Lung (tissue), 12 donors: Measurements from ENCODE around the gene PARD3. TPM values are rescaled to one million over a fixed set of nuclear protein-coding genes. Genes with fewer than 3 reads are reported as not detected.

Experiments
- ATAC-seq: fragments of 200-7000 bp; cut with Tn5 transposase; one replicate; pipeline ENCODE4 v1.9.1; 2020; ENCODE audit warnings: moderate number of reproducible peaks; ENCODE audit not compliant: insufficient read depth, low FRiP score
- DNase-seq, 3 donors: peaks; one replicate each; pipeline ENCODE4 v3.0.0-alpha.2; 2013 to 2017
- H3K27ac ChIP-seq, 2 donors: one replicate each; pipeline ENCODE4 v1.5.1; 2013; ENCODE audit warnings: mild to moderate bottlenecking in 2 of 2, moderate library complexity in 2 of 2, control low read depth in 1 of 2, inconsistent platforms in 1 of 2, low read depth in 1 of 2, low read length in 1 of 2
- H3K27me3 ChIP-seq, 3 donors: one replicate each; pipeline ENCODE4 v1.5.1; 2013; ENCODE audit warnings: low read length in 2 of 3; ENCODE audit not compliant: control insufficient read depth in 3 of 3, insufficient read depth in 3 of 3
- H3K36me3 ChIP-seq, 4 donors: one replicate each; pipeline ENCODE4 v1.5.1; 2013; ENCODE audit warnings: low read length in 4 of 4, mild to moderate bottlenecking in 1 of 4, moderate library complexity in 1 of 4; ENCODE audit not compliant: control insufficient read depth in 4 of 4, insufficient read depth in 4 of 4
- H3K4me1 ChIP-seq, 5 donors: one replicate each; pipeline ENCODE4 v1.5.1; 2013; ENCODE audit warnings: low read length in 5 of 5, mild to moderate bottlenecking in 2 of 5, moderate library complexity in 1 of 5; ENCODE audit not compliant: control insufficient read depth in 5 of 5, insufficient read depth in 5 of 5
- H3K4me3 ChIP-seq: one replicate; pipeline ENCODE4 v1.5.1; 2013; ENCODE audit warnings: mild to moderate bottlenecking, control low read depth, moderate library complexity
- H3K9ac ChIP-seq, 2 donors: one replicate each; pipeline ENCODE4 v1.5.1; 2013; ENCODE audit warnings: low read length in 2 of 2, control low read depth in 1 of 2; ENCODE audit not compliant: insufficient read depth in 1 of 2
- H3K9me3 ChIP-seq, 4 donors: one replicate each; pipeline ENCODE4 v1.5.1; 2013; ENCODE audit warnings: low read length in 3 of 4, mild to moderate bottlenecking in 1 of 4, moderate library complexity in 1 of 4; ENCODE audit not compliant: control insufficient read depth in 4 of 4, insufficient read depth in 3 of 4
- WGBS, 2 donors: extraction: QIAGEN DNeasy Blood & Tissue Kit; methylation state at CpG; one replicate each; pipeline ENCODE4 v1.1.7; 2013; 5-methylcytosine and 5-hydroxymethylcytosine counted together
- polyA plus RNA-seq, 2 donors: library from polyadenylated mRNA; stranded (reverse); fragments of 200-250 nt; gene quantifications; one replicate each; pipeline ENCODE4 v1.2.1, GENCODE V29; 2013
- total RNA-seq, 2 donors: library from RNA; depleted of rRNA in 1 of 2; stranded (reverse); fragments of >200 nt in 1 of 2; gene quantifications; one replicate each; pipeline ENCODE4 v1.2.1, GENCODE V29; 2014 to 2021
- TF ChIP-seq, protein P1 (sequence below): IDR thresholded peaks from 2 replicates; pipeline ENCODE4 v1.5.1; 2012; ENCODE audit warnings: mild to moderate bottlenecking; ENCODE audit errors: control extremely low read depth, extremely low read depth
- donor health status: control.
- donor health status: control.
- donor health status: Bipolar disorder and iron deficiency.
- donor health status: healthy.
- donor health status: DM: yes; HTN: yes; CAD: no.

PARD3 gene
- total and polyA plus RNA-seq, 4 donors, result 10.3 to 69.2 (median 27.6) TPM

DNA sequence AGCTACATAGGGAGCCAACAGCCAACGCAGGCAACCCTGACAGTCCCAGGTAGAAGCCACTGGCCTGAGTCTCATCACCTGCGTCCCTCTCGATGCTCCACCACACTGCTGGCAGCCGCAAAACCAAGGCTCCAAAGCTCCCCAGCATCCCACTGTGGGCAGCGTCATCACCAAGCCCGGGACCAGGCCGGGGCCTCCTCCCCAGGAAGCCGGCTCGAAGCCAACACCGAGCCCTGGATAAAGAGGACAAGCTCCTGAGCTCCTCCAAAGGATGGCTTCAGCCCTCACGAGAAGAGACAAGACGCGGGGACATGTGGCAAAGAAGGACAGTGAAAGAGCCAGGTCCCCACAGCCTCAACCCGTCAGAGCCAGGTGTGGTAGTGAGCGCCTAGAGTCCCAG is 23.9 kb downstream of the PARD3 start:
- ATAC-seq, result no peak
- Histone ChIP-seq H3K4me1 (peaks cover 3 to 16% (median 12%) of the 10 kb centered on the region in 5 donors), H3K27ac (no peak overlapping the region), H3K9ac (no peak overlapping the region), H3K4me3 (no peak overlapping the region), H3K27me3 (no peaks in the 10 kb centered on the region), H3K9me3 (no peaks in the 10 kb centered on the region), H3K36me3 (no peaks in the 10 kb centered on the region)
- TF ChIP-seq, protein P1, sequence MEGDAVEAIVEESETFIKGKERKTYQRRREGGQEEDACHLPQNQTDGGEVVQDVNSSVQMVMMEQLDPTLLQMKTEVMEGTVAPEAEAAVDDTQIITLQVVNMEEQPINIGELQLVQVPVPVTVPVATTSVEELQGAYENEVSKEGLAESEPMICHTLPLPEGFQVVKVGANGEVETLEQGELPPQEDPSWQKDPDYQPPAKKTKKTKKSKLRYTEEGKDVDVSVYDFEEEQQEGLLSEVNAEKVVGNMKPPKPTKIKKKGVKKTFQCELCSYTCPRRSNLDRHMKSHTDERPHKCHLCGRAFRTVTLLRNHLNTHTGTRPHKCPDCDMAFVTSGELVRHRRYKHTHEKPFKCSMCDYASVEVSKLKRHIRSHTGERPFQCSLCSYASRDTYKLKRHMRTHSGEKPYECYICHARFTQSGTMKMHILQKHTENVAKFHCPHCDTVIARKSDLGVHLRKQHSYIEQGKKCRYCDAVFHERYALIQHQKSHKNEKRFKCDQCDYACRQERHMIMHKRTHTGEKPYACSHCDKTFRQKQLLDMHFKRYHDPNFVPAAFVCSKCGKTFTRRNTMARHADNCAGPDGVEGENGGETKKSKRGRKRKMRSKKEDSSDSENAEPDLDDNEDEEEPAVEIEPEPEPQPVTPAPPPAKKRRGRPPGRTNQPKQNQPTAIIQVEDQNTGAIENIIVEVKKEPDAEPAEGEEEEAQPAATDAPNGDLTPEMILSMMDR, result no peak
- no peak for DNase-seq
- 96 to 97% methylated on average over 15 of the region's 15 CpGs for WGBS, 2 donors

DNA sequence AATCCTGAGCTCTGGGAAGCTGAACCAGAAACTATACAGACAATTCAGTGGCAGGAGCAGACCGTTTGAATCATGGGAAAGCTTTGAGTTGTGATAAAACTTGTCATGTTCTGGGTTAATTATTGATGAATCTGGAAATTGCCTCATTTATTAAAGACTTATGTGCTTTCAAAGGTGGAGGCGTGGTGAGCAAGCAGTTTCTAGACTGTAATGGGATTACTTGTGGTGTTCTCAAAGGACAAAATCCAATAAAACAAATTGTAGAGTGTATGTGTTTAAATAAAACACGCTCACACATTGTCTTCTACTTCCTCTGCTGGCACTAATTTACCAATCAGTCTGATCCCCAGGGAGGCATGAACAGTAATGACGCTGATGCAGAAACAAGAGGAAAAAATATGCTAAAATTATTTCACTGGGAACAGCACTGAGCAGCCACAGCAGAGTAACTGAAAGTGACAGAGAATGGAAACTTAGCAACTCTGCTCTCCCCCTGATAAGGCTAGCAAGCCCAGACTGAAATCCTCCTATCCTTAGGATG is 25.1 kb downstream of the PARD3 start:
- Histone ChIP-seq H3K9me3 (no peaks in the 10 kb centered on the region), H3K36me3 (no peaks in the 10 kb centered on the region), H3K4me1 (peaks cover 3 to 16% (median 13%) of the 10 kb centered on the region in 5 donors), H3K27ac (no peak overlapping the region), H3K9ac (no peak overlapping the region), H3K4me3 (no peak overlapping the region), H3K27me3 (no peaks in the 10 kb centered on the region)
- no peak for ATAC-seq
- peak in 1 of 3 donors; percentile 26 for DNase-seq
- TF ChIP-seq, protein P1, result no peak
- 40 to 70% methylated on average over 4 of the region's 4 CpGs for WGBS, 2 donors

DNA sequence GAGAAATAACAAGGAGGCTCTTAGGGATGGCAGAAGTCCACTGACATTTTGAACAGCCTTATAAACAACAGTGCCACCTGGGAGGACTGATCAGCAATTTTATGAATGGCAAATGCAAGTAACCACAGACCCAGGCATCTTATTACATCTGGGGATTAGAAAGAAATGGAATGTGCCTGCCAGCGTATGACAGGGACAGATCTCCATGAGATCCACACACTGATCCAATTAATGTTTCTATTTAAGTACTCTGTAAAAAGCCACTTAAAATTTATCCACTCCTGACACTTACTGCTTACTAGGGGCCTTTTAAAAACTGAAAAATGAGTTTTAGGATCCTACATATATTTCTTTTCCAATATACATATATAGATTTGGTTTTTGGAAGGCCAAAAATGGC is 28.6 kb downstream of the PARD3 start:
- H3K4me3 ChIP-seq, result no peak overlapping the region

More for the DNA sequence above, 28.6 kb downstream of the PARD3 start:
- Histone ChIP-seq H3K27ac (no peak overlapping the region), H3K9ac (no peak overlapping the region), H3K9me3 (no peaks in the 10 kb centered on the region), H3K36me3 (no peaks in the 10 kb centered on the region), H3K4me1 (peaks cover 9 to 25% (median 18%) of the 10 kb centered on the region in 5 donors), H3K27me3 (no peaks in the 10 kb centered on the region)
- 70 to 90% methylated on average over 1 of the region's 1 CpG for WGBS, 2 donors
- no peak for ATAC-seq
- TF ChIP-seq, protein P1, result no peak
- no peak for DNase-seq
